HG02642 (cell line): ENCODE results near the gene DIAPH2.

Experiments
- ATAC-seq: cut with Tn5 transposase; IDR thresholded peaks from one replicate; pipeline ENCODE4 v1.9.1; 2021; ENCODE audit warnings: mild to moderate bottlenecking; ENCODE audit not compliant: unreplicated experiment, poor library complexity

Gene DIAPH2

GRCh38 chrX:97266406-97267121 lies 581.9 kb downstream of the DIAPH2 start:
- ATAC-seq, result no peak

DNA sequence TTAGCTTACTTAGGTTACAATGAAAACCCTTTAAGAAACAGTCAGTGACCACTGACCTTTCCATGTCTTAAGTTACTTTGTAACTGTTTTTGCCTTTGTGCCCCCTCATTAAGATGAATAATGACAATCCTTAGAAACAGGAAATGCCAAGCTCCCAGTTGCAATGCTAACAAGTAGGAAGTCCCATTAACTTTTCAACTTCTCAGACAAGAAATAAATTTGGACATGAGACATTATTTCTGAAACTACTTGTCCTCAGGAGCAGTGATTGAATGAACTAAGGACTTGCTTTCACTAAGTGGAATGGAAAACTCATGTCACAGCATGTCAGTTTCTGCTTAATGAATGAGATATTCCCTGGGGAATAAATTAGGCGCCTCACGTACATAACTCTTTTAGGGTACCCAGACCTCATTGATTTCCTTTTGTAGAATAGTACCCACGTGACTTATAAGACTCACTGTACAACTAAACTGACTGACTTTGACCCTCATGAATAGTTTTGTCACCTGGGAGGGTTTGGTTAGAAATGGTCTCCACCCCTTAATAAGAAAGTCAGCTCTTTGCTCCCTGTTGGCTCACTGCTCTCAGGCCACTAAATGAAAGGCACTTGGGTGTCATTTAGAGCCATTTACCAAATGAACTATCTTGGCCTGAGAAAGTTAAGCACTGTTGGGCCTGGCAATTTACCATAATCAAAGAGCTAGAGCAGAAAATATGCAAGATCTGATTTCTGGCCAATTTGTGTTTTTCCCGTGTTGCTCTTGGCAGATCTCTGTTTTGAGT lies 582.9 kb downstream of the DIAPH2 start:
- no peak for ATAC-seq

- no peak for ATAC-seq
These were observed 583.6 kb downstream of the DIAPH2 start for GRCh38 chrX:97268182-97268680.

GRCh38 chrX:97284531-97284930 lies 599.9 kb downstream of the DIAPH2 start:
- ATAC-seq, result no peak

DNA sequence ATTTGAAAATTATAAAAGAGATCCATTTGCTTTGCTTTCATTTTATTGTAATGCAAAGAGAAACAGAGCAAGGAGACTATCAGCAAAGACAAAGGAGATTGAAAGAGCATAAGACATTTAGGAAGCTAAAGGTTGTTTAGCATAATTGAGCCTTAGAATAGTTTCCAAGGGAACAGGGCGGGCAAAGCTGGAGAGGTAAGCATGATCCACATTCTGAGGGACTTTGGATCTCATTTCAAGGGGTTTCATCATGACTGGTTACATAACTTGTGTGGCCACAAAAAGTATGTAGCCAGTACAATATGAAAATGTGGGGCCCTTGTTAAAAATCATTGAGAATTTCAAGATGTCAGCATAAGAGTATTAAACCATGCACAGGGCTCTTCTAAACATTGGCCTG lies 605.6 kb downstream of the DIAPH2 start:
- no peak for ATAC-seq

DNA sequence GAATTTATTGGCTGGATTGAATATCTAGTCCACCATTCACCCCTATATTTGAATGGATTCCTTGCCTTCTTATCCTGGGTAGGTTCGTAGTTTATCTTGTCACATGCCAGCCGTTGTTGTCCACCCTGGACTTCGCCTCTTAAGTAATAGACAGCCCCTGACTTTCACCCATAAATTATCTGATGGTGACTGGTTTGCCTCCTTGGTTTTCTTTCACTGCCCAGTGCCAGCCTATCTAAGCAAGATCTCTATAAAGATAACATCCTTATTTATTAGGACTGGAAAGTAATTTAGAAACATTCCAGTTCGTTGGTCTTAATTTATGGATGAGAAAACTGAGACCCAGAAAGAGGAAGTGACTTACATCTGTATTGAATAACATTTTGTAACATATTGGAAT lies 609.4 kb downstream of the DIAPH2 start:
- ATAC-seq, result no peak

DNA sequence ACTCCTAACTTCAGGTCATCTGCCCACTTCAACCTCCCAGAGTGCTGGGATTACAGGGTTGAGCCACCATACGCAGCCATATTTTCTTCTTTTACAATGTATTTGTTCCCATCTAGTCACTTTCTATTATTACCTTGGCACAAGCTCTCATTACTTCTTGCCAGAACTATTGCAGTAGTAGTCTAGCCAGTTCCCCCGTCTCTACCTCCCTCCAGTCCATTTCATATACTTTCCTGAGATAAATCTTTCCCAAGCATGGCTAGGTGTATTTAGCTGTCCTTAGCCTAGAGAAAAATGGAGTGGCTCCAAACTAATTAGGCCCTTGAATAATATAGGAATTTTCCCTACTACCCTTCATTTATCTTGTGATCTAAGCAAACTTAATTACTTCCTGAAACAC lies 611.3 kb downstream of the DIAPH2 start:
- ATAC-seq, result no peak

- ATAC-seq, result no peak
These were observed 622.3 kb downstream of the DIAPH2 start for GRCh38 chrX:97306771-97307470.

DNA sequence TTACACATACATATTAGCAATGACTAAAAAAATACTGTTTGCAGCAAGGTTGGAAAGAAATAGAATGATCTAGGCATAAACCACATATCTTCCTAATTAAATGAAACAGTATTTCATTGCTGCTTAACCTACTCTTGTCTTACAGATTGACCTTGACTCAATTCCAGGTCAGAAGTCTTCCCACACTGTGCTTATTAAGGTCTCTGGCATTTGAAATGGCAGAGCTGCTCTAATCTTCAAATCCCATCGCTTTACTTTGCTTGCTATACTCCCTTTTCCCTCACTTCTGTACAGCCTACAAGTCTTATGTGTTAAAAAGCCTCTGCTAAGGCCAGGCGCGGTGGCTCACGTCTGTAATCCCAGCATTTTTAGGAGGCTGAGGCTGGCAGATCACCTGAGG lies 623.5 kb downstream of the DIAPH2 start:
- no peak for ATAC-seq

DNA sequence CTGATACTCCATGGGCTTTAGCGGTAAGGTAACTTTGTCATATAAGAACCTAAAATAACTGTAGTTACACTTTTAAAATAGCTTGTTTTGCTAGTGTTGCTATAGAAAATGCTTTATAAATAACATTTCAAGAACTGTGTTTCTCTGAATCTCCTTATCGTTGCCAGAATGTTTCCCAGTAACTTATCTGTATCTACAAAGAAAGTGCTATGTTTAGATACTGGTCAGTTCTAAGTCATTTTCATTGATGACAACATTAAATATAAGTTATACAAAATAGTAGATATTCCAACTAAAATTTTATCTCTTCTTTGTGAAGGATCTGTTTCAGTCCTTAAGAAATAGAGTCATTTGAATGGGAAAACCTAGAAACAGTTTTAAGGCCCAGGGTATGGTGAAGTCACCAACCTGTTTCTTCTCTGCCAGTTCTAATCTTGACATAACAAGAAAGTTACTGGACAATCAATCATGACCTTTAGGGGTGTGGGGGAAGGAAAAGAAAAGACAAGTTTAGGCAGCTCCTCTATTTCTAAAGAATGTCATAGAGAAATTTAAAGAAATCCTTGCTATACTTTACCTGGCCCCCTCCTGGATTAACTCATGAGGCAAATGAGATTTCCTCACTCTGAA lies 625.0 kb downstream of the DIAPH2 start:
- ATAC-seq, result no peak

DNA sequence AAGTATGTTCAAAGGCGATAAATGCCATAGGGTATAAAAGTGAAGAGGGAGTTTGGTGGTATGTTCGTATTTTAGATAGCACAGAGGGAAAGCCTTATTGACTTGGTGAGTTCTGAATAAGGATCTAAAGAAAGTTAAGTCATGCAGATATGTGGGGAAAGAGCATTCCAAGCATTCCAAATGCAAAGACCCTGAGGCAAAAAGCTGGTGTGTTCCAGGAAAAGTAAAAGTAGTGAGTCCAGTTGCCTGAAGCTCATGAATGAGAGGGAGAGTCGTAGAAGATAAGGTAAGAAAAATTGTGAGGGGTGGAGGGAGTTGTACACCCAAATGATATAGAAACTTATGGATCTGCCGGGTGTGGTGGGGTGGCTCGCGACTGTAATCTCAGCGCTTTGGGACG lies 625.7 kb downstream of the DIAPH2 start:
- no peak for ATAC-seq

DNA sequence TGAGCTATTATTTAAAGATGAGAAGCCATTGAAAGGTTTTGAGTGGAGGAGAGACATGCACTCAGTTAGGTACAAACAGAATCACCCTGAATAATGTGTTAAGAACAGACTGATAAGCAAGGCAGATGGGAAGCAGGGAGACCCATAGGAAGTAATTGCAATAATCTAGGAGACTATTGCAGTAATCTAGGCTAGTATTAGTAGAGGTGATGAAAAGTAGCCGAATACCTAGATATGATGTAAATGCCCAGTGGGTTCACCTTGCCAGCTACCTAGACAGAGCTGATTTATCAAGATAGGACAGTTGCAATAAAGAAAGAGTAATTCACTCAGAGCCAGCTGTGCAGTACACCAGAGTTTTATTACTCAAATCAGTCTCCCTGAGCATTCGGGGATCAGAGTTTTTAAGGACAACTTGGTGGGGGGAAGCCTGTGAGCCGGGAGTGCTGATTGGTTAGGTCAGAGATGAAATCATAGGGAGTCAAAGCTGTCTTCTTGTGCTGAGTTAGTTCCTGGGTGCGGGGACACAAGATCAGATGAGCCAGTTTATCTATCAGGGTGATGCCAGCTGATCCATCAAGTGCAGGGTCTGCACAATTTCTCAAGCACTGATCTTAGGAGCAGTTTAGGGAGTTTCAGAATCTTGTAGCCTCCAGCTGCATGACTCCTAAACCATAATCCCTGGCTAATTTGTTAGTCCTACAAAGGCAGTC lies 626.6 kb downstream of the DIAPH2 start:
- ATAC-seq, result no peak

DNA sequence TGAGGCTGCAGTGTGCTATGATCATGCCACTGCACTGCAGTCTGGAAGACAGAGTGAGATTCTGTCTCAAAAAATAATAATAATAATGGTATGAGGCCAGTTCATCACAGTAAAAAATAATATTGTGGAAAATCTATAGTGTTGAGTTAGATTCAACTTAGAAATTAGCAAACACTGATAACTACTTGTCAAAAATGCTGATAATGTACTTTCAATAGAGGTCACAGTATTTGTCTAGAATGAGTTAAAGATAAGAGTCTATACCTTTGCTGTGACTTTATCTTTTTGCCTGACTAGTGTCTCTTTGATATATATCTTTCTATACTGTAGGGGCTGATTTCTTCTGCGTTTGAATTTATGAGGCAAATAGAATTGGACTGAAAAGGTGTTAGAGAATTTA lies 629.7 kb downstream of the DIAPH2 start:
- no peak for ATAC-seq

- no peak for ATAC-seq
These were observed 631.3 kb downstream of the DIAPH2 start for GRCh38 chrX:97315939-97316338.

DNA sequence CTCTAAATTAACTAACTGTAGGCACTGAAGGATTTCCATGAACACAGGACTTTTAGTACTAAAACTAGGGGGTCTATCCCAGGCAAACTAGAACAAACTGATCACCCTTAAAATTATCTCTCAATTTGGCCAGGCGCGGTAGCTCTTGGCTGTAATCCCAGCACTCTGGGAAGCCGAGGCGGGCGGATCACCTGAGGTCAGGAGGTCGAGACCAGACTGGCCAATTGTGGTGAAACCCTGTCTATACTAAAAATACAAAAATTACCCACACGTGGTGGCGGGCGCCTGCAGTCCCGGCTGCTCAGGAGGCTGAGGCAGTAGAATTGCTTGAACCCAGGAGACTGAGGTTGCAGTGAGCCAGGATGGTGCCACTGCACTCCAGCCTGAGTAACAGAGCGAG lies 635.7 kb downstream of the DIAPH2 start:
- no peak for ATAC-seq

- ATAC-seq, result no peak
These were observed 637.8 kb downstream of the DIAPH2 start for GRCh38 chrX:97322401-97322800.

GRCh38 chrX:97326456-97326855 lies 641.8 kb downstream of the DIAPH2 start:
- peak; percentile 95 for ATAC-seq

DNA sequence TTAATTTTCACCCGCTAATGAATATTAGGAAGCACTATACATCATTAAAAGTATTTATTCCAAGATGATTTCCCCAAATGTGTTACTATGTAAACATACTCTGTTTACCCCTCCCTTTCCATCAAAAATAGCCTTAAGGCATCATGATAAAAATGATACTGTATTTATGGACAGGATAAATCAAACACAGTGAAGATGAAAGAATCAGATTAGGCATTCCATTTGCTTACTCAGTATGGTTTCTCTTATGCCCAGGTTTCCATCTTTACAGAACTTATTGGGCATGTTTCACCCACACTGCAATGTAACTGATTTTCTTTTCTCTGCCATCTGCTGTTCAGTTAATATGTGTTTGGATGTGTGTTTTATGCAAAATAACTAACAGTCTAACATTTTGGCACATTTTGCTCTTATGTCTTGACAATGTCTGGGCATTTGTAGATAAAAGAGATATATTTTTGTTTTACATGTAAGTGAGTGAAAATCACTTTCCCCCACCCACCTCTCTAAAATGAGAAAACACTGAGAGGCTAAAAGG lies 644.3 kb downstream of the DIAPH2 start:
- ATAC-seq, result no peak

DNA sequence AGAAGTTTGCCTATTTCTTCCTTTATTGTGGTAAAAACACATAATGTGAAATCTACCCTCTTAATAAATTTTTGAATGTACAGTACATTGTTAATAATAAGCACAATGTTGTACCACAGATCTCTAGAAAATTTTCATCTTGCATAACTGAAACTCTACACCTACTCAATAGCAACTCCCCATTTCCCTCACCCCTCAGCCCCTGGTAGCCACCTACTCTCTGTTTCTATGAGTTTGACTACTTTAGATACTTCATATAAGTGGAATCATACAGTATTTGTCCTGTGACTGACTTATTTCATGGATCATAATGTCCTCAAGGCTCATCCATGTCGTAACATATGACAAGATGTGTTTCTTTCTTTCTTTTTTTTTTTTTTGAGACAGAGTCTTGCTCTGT lies 645.5 kb downstream of the DIAPH2 start:
- peak; percentile 53 for ATAC-seq

DNA sequence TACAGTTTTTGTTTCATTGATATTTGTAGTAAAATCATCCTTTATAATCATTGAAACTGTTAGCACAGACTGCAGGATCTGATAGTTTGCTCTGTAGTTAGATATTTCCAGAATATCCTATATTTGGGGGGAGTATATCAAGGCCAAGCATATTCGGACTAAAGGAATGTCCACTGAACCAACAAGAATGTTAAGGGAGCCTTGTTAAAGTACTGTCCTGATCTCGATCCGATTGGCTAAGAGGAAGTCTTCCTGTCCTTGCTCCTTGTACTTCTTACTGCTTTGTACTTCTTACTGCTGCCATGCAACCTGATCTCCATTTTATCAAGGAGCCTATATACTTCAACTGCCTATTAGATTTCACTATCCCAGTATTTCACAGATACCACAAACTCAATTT lies 648.3 kb downstream of the DIAPH2 start:
- no peak for ATAC-seq
